CD14-positive monocyte (primary cell): Measurements from ENCODE around the gene FBXO48. TPM values are rescaled to one million over a fixed set of nuclear protein-coding genes. Genes with fewer than 3 reads are reported as not detected.

Experiments
- DNase-seq, 3 donors: peaks; one replicate each; pipeline ENCODE4 v3.0.0-alpha.2; 2011 to 2022
- H2AFZ ChIP-seq: 2 replicates; pipeline ENCODE4 v1.6.0; 2012; ENCODE audit warnings: mild to moderate bottlenecking, low read depth, low read length, inconsistent platforms; ENCODE audit not compliant: insufficient read depth, poor library complexity, severe bottlenecking
- H3K27ac ChIP-seq, 2 donors: 1 replicate in 1 of 2; 2 replicates in 1 of 2; pipeline ENCODE4 v1.5.1; 2012 to 2013; ENCODE audit warnings: low read length in 2 of 2, control low read depth in 1 of 2, inconsistent platforms in 1 of 2, low read depth in 1 of 2, mild to moderate bottlenecking in 1 of 2
- H3K27me3 ChIP-seq, 2 donors: one replicate each; pipeline versions ENCODE4 v1.6.0 to v1.6.1; 2011 to 2013; ENCODE audit warnings: low read length in 2 of 2; ENCODE audit not compliant: control insufficient read depth in 2 of 2, insufficient read depth in 2 of 2
- H3K36me3 ChIP-seq, 2 donors: replicated peaks in 1 of 2; 1 replicate in 1 of 2; 2 replicates in 1 of 2; pipeline versions ENCODE4 v1.5.1 to v1.6.1; 2012 to 2013; ENCODE audit warnings: low read length in 2 of 2, control low read depth in 1 of 2, inconsistent platforms in 1 of 2, mild to moderate bottlenecking in 1 of 2; ENCODE audit not compliant: insufficient read depth in 2 of 2, control insufficient read depth in 1 of 2
- H3K4me1 ChIP-seq, 2 donors: 1 replicate in 1 of 2; 2 replicates in 1 of 2; pipeline versions ENCODE4 v1.5.1 to v1.6.1; 2012 to 2013; ENCODE audit warnings: low read length in 2 of 2, control low read depth in 1 of 2, inconsistent platforms in 1 of 2, mild to moderate bottlenecking in 1 of 2, moderate library complexity in 1 of 2; ENCODE audit not compliant: insufficient read depth in 2 of 2, control insufficient read depth in 1 of 2
- H3K4me2 ChIP-seq: replicated peaks from 2 replicates; pipeline ENCODE3; 2012; ENCODE audit warnings: low read length, moderate library complexity, mild to moderate bottlenecking; ENCODE audit not compliant: poor library complexity, severe bottlenecking; ENCODE audit errors: extremely low read depth
- H3K4me3 ChIP-seq, 3 experiments: fragments of 200-600 bp in 1 of 3; sonication (generic) in 1 of 3; replicated peaks in 1 of 3; 1 replicate in 2 of 3; 2 replicates in 1 of 3; pipeline ENCODE4 v1.5.1; 2011 to 2013; ENCODE audit warnings: low read length in 3 of 3, mild to moderate bottlenecking in 3 of 3, control low read depth in 2 of 3, low read depth in 2 of 3, inconsistent platforms in 1 of 3, moderate library complexity in 1 of 3
- H3K79me2 ChIP-seq: 2 replicates; pipeline ENCODE4 v1.6.0; 2012; ENCODE audit warnings: mild to moderate bottlenecking, control low read depth, inconsistent platforms, low read length, moderate library complexity; ENCODE audit not compliant: insufficient read depth
- H3K9ac ChIP-seq: 2 replicates; pipeline ENCODE4 v1.6.0; 2017; ENCODE audit warnings: low read length, mild to moderate bottlenecking; ENCODE audit not compliant: insufficient read depth, poor library complexity, severe bottlenecking
- H3K9me3 ChIP-seq, 2 donors: replicated peaks in 1 of 2; 1 replicate in 1 of 2; 2 replicates in 1 of 2; pipeline versions ENCODE4 v1.5.1 to v1.6.1; 2012 to 2013; ENCODE audit warnings: low read length in 2 of 2, control low read depth in 1 of 2; ENCODE audit not compliant: control insufficient read depth in 1 of 2, insufficient read depth in 1 of 2
- H4K20me1 ChIP-seq: 2 replicates; pipeline ENCODE4 v1.6.0; 2012; ENCODE audit warnings: mild to moderate bottlenecking, low read length, control low read depth, moderate library complexity; ENCODE audit not compliant: insufficient read depth
- H3K27ac Mint-ChIP-seq, 7 donors: one replicate each; pipeline ENCODE4 v1.8.0; 2020; ENCODE audit warnings: mild to moderate bottlenecking in 7 of 7, mixed read lengths in 7 of 7, moderate library complexity in 6 of 7, inconsistent platforms in 2 of 7
- H3K27me3 Mint-ChIP-seq, 3 donors: one replicate each; pipeline ENCODE4 v1.8.0; 2021 to 2022; ENCODE audit warnings: low read depth in 3 of 3, mild to moderate bottlenecking in 3 of 3, mixed read lengths in 3 of 3, moderate library complexity in 3 of 3, inconsistent platforms in 1 of 3
- H3K36me3 Mint-ChIP-seq, 2 donors: one replicate each; pipeline ENCODE4 v1.8.0; 2020; ENCODE audit warnings: mixed read lengths in 2 of 2, inconsistent platforms in 1 of 2, mild to moderate bottlenecking in 1 of 2
- H3K4me1 Mint-ChIP-seq: one replicate; pipeline ENCODE4 v1.8.0; 2020; ENCODE audit warnings: mild to moderate bottlenecking, mixed read lengths
- H3K4me3 Mint-ChIP-seq, 2 donors: one replicate each; pipeline ENCODE4 v1.8.0; 2020; ENCODE audit warnings: mild to moderate bottlenecking in 2 of 2, mixed read lengths in 2 of 2, moderate library complexity in 1 of 2
- H3K9me3 Mint-ChIP-seq, 7 donors: one replicate each; pipeline ENCODE4 v1.8.0; 2020 to 2022; ENCODE audit warnings: mixed read lengths in 7 of 7, mild to moderate bottlenecking in 6 of 7, moderate library complexity in 6 of 7, inconsistent platforms in 2 of 7
- CTCF ChIP-seq: fragments of 200-600 bp; IDR thresholded peaks from one replicate; pipeline ENCODE4 v1.8.0; 2022; ENCODE audit warnings: antibody characterized with exemption, mild to moderate bottlenecking
- WGBS: methylation state at CpG from one replicate; pipeline ENCODE4 v1.1.5; 2013; ENCODE audit warnings: missing lambda C conversion rate; ENCODE audit not compliant: insufficient coverage; 5-methylcytosine and 5-hydroxymethylcytosine counted together
- intact Hi-C, 2 donors: fragments of 100-400 bp; cut with micrococcal nuclease; formaldehyde crosslinking; loops; one replicate each; pipeline versions ENCODE4 v1.15.0 to v1.15.1; 2023
- polyA plus RNA-seq, 3 donors: library from polyadenylated mRNA; depleted of rRNA in 1 of 3; unstranded in 2 of 3; stranded (reverse) in 1 of 3; fragments of 300-500 nt in 2 of 3; fragments of >200 nt in 1 of 3; fragmentation: Illumina TruSeq in 2 of 3; gene quantifications; 1 replicate in 2 of 3; 2 replicates in 1 of 3; pipeline ENCODE4 v1.2.3, GENCODE V29; 2012 to 2021

The FBXO48 gene
- polyA plus RNA-seq, 3 donors: 0.08 to 0.85 (median 0.31) TPM

- no peak overlapping the region for H3K4me3 Mint-ChIP-seq
- peak overlapping the region in 6 of 7 donors; percentile 14 to 99 (median 98) for H3K27ac Mint-ChIP-seq
These were observed 40.6 kb downstream of the FBXO48 start for GRCh38 chr2:68426446-68426845.

DNA sequence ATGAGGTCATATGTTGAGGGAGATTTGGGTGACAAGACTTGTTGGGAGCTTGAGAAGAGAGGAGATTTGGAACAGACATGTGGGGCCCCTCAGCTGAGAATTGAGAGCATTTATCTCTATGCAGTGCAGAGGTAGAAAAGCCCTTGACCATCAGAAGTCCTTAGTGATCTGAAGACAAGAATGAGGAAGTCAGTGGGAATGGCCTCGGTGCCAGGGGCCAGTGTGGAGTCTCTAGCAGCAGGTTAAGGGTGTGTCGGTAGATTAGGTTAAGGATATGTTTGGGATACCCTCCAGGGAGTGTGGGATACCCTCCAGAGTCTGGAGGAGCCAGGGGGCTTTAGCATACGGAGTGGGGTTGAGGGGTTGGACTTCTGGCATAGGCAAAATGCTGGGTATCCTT, 41.6 kb downstream of the FBXO48 start:
- H3K4me1 ChIP-seq: peaks cover 73 to 80% of the 10 kb centered on the region in 2 donors
- no peaks in the 10 kb centered on the region for H3K36me3 ChIP-seq
- H3K4me1 Mint-ChIP-seq: peaks cover 41% of the 10 kb centered on the region
- H3K27ac ChIP-seq: peak overlapping the region; percentile 33 to 91
- no peaks in the 10 kb centered on the region for H3K9me3 Mint-ChIP-seq
- no peaks in the 10 kb centered on the region for H3K27me3 ChIP-seq
- no peak overlapping the region for H3K27ac Mint-ChIP-seq
- H3K9ac ChIP-seq: no peak overlapping the region
- H3K36me3 Mint-ChIP-seq: peaks cover 0 to 3% of the 10 kb centered on the region in 2 donors
- H2AFZ ChIP-seq: no peak overlapping the region
- H3K4me3 Mint-ChIP-seq: no peak overlapping the region
- 25% methylated on average over 2 of the region's 3 CpGs for WGBS
- peaks cover 4% of the 10 kb centered on the region for H3K79me2 ChIP-seq
- TF ChIP-seq CTCF: no peak
- H3K27me3 Mint-ChIP-seq: peaks cover 0 to 6% (median 0%) of the 10 kb centered on the region in 3 donors
- no peaks in the 10 kb centered on the region for H3K9me3 ChIP-seq
- peak in 2 of 3 donors; percentile 45 to 49 for DNase-seq
- H4K20me1 ChIP-seq: no peaks in the 10 kb centered on the region
- H3K4me3 ChIP-seq: peak overlapping the region in 1 of 3 experiments; percentile 44
- intact Hi-C loops: loop anchor here (5.0 to 10.0 kb wide), 3 partner anchors 38 to 171 kb away; partner anchors contain the start of genes PLEK (in 1 of the 2) and PPP3R1 (in 1 of the 2)
- H3K4me2 ChIP-seq: peak overlapping the region; percentile 38

More at GRCh38 chr2:68426446-68426845, 40.6 kb downstream of the FBXO48 start:
- TF ChIP-seq CTCF: no peak
- H3K4me1 ChIP-seq: peaks cover 69 to 75% of the 10 kb centered on the region in 2 donors
- no peaks in the 10 kb centered on the region for H3K27me3 ChIP-seq
- H3K9me3 ChIP-seq: no peaks in the 10 kb centered on the region
- peaks cover 0 to 6% (median 0%) of the 10 kb centered on the region in 3 donors for H3K27me3 Mint-ChIP-seq
- WGBS: no CpG with 5 or more reads among the region's 1 CpG
- peaks cover 4% of the 10 kb centered on the region for H3K79me2 ChIP-seq
- intact Hi-C loops: loop anchor here (5.0 to 10.0 kb wide), 3 partner anchors 39 to 172 kb away; partner anchors contain the start of genes PLEK (in 1 of the 2) and PPP3R1 (in 1 of the 2)
- H4K20me1 ChIP-seq: no peaks in the 10 kb centered on the region
- H2AFZ ChIP-seq: no peak overlapping the region
- H3K4me2 ChIP-seq: peak overlapping the region; percentile 42
- H3K4me1 Mint-ChIP-seq: peaks cover 34% of the 10 kb centered on the region
- peak overlapping the region in 1 of 3 experiments; percentile 46 for H3K4me3 ChIP-seq
- H3K9ac ChIP-seq: peak overlapping the region; percentile 38
- peaks cover 0 to 3% of the 10 kb centered on the region in 2 donors for H3K36me3 Mint-ChIP-seq
- H3K9me3 Mint-ChIP-seq: no peaks in the 10 kb centered on the region
- no peak for DNase-seq
- H3K27ac ChIP-seq: peak overlapping the region; percentile 77 to 91
- H3K36me3 ChIP-seq: no peaks in the 10 kb centered on the region
